Fibroblast of skin of back (primary cell): ENCODE measurements around the gene TMEM119.
"Not testable (repeated sequence)": the region's sequence is repeated elsewhere in the genome, so short reads cannot be mapped to it uniquely, and the experiment has no call there.

Source experiments
- DNase-seq: peaks from one replicate; pipeline ENCODE4 v3.0.0-alpha.2; 2013

Gene TMEM119

GRCh38 chr12:108565146-108565545 is 32.7 kb downstream of the TMEM119 start:
- no peak for DNase-seq

DNA sequence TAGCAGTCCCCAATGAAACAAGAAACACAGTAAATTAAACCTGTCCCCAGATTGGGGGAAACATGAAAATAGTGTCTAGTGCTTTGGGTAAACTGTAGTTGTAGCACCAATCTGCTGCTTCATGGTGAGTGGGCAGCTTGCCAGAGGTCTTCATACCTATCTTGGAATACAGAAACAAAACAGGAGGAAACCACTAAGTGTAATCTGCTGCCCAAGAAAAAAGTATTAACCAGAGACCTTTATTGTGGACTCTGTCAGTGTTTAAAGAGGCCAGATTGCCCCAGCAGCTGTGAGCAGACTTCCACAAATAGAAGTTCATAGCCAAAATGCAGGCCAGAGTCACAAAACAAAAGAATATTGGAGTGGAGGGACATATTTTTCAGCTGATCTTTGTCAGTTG is 33.2 kb downstream of the TMEM119 start:
- no peak for DNase-seq

DNA sequence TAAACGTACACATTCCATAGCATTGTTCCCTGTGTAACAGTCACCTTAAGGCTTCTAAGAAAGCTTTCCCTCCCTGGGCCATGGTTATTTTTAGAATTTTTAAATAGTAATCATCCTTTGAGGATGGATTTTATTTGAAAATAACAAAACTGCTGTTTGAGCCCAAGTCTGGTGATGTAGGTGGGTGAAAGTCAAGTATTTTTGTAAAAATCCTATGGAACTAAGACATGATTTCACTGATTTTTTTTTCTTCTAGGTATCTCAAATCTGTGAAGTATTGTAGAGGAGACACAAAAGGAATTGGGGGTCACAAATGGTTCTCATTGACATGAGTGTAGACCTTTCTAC is 34.1 kb downstream of the TMEM119 start:
- DNase-seq = no peak

DNA sequence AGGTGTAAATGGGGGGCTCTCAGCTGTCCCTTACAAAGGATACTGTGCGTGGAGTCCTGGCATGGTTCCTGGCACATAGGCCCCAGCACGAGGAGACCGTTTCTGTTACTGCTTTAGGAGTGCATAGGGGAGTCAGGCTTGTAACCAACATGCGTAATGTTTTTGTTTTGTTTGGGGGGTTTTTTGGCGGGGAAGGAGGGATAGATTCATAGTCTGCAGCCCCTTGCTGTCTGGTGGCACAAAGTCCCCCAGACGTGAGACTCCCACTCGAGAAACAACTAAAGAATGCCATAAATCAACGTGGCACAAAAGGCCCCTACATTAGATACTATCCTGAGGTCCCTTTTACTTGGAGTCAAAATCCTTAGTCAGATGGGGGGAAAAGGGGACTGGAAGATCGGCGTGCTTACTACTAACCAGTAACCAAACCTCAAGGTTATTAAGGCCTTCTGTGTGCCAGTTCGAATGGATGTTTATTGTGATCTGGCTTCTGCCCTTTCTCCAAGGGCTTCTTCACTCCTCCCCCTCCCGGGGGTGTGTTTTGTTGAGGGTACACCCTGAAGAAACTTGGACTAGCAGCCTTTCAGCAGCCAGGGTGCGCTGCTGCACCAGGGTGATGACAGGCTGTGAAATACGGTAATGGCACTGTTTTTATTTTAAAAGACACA is 34.6 kb downstream of the TMEM119 start:
- DNase-seq = peak; percentile 91

DNA sequence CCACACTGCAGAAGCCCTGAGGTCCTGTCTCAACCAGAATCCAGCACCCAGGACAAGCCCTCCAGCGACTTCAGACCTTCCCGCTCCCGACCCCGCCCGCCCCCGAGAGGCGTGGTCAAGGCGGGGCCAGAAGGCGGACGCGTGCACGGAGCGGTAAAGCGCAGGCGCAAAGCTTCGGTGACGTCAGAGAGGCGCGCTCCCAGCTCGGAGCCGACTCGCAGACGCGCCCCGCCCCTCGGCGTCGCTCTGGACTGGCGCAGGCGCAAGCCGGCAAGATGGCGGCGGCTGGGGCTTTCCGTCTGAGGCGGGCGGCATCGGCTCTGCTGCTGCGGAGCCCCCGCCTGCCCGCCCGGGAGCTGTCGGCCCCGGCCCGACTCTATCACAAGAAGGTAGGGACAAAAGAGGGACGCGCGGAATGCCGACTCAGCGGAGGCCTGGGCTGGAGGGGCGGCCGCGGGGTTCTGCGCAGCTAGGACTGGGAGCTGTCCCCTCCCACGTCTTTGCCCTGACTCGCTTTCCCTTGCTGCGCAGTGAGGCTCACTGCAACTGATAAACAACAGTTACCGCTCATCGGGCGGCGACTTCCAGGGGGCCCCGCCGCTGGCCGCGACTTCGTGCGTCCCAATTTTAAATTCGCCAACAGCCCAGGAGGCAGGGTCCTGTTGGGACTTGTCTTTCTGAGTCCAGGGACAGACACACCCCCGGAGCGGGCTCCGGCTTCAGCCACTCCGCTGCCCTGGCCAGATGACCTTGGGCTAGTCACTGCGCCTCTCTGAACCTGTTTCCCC is 35.3 kb downstream of the TMEM119 start, which contains the start of gene ISCU:
Gene ISCU (plus strand): TSS at position 249 of the 788 bp plus-strand sequence. CDS start 27 bp downstream, at position 276.
- peak; percentile 95 for DNase-seq

DNA sequence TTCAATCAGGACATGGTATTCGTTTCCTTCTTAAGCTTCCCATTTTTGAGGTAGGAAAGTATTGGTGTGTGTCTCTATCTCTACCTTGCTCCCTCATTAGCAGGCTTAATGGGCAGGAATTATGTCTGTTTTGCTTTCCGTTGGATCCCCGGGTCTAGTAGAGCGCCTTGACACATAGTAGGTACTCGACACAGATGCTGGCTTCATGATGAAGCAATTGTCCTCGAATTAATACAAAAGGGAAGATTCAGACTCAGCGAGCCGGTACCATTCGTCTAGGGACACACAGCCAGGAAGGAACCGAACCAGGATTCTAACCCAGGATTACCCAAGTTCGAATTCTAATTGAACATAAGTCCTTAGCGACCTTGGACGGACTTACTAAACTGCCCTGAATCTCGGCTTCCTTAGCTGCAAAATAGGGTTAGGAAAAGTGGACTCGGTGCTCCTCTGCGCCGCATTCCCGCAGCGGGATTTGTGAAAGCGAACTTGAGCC is 36.0 kb downstream of the TMEM119 start:
- DNase-seq = no peak

GRCh38 chr12:108560752-108561719 is 36.8 kb downstream of the TMEM119 start, which contains the start of gene SART3:
Gene SART3, minus strand, starts transcription at chr12:108561173. Its CDS starts 19 bp downstream, at chr12:108561154.
- peak; percentile 91 for DNase-seq

GRCh38 chr12:108560321-108560721 is 37.6 kb downstream of the TMEM119 start:
- no peak for DNase-seq

DNA sequence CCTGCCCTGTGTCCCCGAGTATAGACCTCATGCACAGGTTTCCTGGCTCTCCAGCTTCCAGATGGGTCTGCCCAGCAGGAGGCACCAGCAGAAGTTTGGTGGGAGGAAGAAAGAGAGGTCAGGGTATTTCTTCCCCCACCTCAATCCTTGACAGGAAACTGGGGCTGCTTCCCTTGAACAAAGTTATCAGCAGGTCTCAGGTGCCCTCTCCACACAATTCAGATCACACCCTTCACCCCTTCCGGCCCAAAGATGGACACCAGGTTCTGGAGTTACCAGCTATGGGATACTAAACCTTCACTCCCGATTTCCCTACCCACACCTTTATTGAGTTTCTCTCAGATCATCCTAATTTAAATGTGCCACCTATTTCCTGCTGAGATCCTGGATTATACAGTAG is 38.1 kb downstream of the TMEM119 start:
- DNase-seq = no peak

- no peak for DNase-seq
These were observed 38.8 kb downstream of the TMEM119 start for GRCh38 chr12:108559007-108559655.

GRCh38 chr12:108555383-108555782 is 42.5 kb downstream of the TMEM119 start:
- not testable (repeated sequence) for DNase-seq

DNA sequence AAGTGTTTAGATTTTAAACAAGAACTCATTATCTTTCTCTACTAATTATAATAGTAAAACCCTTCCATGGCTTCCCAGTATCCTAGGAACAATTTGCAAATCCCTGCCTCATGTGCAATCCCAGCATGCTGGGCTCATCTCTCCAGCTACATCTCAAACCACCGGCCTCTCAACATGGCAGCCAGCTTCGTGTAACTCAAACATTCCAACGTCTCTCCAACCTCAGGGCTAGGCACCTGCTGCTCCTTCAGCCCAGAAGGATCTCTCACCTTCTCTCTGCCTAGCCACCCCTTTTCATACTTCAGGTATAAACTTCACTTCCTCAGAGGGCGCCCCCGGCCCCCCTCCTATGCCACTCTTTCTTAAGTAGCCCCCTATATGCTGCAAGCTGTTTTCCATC is 44.1 kb downstream of the TMEM119 start:
- DNase-seq = no peak

DNA sequence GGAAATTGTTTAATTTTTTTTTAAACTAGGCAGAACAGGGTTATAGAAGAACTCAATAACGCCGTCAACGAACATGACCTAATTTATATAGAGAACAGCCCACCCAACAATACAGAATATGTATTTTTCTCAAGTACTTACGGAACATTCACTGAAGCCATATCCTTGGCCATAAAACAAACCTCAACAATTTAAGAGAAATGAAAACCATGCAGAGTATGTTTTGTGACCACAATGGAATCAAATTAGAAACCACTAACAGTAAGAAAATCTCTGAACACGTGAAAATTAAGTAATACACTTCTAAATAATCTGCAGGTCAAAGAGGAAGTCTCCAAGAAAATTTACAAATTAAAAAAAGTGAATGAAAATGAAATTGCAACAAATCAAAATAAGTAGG is 46.3 kb downstream of the TMEM119 start:
- DNase-seq = peak; percentile 71

DNA sequence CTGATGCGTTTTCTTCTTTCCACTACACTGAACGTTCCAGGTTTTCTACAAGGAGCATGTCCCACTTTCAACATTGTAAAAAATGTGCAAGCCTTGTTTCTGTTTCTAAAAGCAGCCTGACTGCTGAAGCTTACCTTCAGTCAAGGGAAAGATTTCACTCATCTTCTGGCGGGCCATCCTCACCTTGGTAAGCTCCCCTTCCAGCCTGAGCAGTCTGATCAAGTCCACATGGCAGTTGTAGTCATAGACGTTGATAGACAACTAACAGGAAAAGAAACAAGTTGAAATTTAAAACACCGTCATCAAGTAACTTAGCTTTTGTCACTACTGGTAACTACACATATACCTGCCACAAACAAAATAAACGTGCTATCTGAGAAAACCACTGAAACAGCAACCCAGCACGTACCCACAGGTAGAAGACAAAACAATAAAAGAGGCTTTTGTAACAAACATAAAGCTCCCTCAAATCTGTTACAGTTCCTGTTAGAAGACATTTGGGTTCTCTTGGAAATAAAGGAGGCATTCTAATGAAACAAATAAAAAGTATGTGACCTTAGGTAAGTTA is 48.8 kb downstream of the TMEM119 start:
- no peak for DNase-seq

GRCh38 chr12:108547686-108548085 is 50.2 kb downstream of the TMEM119 start:
- DNase-seq = no peak

- peak; percentile 44 for DNase-seq
These were observed 54.2 kb downstream of the TMEM119 start for GRCh38 chr12:108543652-108544051.

GRCh38 chr12:108542320-108542719 is 55.6 kb downstream of the TMEM119 start:
- peak; percentile 27 for DNase-seq
